Measurements from ENCODE around the gene SLCO3A1. TPM values are rescaled to one million over a fixed set of nuclear protein-coding genes. Genes with fewer than 3 reads are reported as not detected.

The SLCO3A1 gene
- total and polyA plus RNA-seq, 2 experiments from 2014 or later = 35.5 to 71.9 TPM

DNA sequence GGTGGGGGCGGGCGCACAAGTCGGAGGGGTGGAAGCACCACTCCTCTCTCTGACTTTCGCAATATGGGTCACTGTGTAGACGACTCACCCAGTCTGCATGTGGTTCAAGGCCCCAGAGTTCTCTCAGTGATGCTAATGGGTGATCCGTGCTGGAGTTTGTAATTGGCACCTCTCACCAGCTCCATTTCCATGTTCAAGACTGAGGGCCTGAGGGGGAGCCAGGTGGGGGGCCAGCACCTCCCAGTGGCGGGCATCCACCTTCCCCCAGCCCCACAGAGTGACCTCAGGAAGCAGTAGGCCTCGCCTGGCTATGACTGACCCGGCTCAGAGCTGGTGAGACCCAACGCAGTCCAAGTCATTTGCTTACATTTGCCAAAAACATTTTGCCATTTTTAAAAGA, 310.1 kb downstream of the SLCO3A1 start:
- H3K9me3 ChIP-seq (ENCODE audit: low read depth) = no peaks in the 10 kb centered on the region
- H3K4me1 ChIP-seq (ENCODE audit: low read depth) = peaks cover 30% of the 10 kb centered on the region
- no peaks in the 10 kb centered on the region for H3K36me3 ChIP-seq
- TF ChIP-seq, protein P1, sequence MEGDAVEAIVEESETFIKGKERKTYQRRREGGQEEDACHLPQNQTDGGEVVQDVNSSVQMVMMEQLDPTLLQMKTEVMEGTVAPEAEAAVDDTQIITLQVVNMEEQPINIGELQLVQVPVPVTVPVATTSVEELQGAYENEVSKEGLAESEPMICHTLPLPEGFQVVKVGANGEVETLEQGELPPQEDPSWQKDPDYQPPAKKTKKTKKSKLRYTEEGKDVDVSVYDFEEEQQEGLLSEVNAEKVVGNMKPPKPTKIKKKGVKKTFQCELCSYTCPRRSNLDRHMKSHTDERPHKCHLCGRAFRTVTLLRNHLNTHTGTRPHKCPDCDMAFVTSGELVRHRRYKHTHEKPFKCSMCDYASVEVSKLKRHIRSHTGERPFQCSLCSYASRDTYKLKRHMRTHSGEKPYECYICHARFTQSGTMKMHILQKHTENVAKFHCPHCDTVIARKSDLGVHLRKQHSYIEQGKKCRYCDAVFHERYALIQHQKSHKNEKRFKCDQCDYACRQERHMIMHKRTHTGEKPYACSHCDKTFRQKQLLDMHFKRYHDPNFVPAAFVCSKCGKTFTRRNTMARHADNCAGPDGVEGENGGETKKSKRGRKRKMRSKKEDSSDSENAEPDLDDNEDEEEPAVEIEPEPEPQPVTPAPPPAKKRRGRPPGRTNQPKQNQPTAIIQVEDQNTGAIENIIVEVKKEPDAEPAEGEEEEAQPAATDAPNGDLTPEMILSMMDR (IDR thresholded peaks at IDR 0.05; ENCODE audit: low read depth, low read length) = no peak
- DNase-seq (ENCODE audit: low read depth in 1 of 2, low spot score in 1 of 2) = no peak
- H3K27ac ChIP-seq = no peak overlapping the region
- H3K27me3 ChIP-seq = no peaks in the 10 kb centered on the region
- H3K4me3 ChIP-seq = no peak overlapping the region

DNA sequence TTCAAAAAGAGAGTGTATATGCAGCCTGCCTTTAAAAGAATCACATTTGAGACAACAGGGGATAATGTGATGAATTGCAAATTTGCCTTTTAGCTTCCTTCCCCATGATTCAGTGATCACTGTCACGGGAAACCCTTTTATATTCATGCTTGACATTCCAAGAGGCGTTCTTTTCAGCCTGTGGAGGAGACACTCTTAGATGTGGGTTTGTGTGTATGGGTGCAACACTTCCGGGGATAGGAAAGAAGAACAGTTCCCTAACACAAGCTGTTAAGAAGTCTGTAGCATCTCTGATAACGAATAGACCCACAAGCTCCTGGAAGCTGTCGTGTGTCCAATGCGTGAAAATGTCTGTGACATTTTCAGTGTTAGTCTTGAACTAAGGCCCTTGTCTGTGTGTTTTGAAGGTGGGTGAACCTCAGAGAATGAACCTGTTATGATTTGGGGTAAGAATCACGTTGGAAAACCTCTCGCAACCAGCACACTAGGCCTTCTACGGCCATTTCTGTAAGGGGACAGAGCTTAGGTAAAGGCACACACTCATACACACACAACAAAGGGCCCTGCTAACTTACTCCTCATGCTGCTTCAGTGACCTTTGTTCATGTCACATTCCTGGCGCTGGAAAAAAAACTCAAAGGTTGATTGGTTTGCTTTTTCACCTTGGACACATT, 311.0 kb downstream of the SLCO3A1 start:
- Histone ChIP-seq H3K27me3 (no peaks in the 10 kb centered on the region), H3K4me3 (no peak overlapping the region), H3K36me3 (no peaks in the 10 kb centered on the region), H3K4me1 (ENCODE audit: low read depth) (peaks cover 30% of the 10 kb centered on the region), H3K27ac (peak overlapping the region; percentile 75), H3K9me3 (ENCODE audit: low read depth) (no peaks in the 10 kb centered on the region)
- TF ChIP-seq, protein P1 (IDR thresholded peaks at IDR 0.05; ENCODE audit: low read depth, low read length) = no peak
- peak in 1 of 2 donors; percentile 56 for DNase-seq (ENCODE audit: low read depth in 1 of 2, low spot score in 1 of 2)

DNA sequence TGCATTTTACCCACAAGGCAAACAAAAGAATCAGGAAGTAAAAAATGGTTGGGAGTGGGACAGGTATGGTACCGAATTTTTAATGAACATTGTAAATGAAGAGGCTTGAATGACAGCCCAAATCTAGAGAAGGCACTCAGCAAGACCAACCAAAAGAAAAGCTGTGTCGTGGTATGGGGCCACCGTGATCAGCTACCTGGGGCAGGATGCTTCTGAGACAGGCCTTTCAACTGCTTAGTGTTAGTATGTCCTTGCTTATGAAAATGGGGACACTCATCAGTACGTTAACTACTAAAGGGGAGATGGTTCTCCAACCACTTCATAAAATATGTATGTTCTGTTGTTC, 311.5 kb downstream of the SLCO3A1 start:
- H3K27ac ChIP-seq = peak overlapping the region; percentile 75
- no peak for DNase-seq (ENCODE audit: low read depth in 1 of 2, low spot score in 1 of 2)
- TF ChIP-seq, protein P1 (IDR thresholded peaks at IDR 0.05; ENCODE audit: low read depth, low read length) = no peak
- no peaks in the 10 kb centered on the region for H3K27me3 ChIP-seq
- H3K9me3 ChIP-seq (ENCODE audit: low read depth) = no peaks in the 10 kb centered on the region
- H3K4me1 ChIP-seq (ENCODE audit: low read depth) = peaks cover 30% of the 10 kb centered on the region
- H3K4me3 ChIP-seq = no peak overlapping the region
- H3K36me3 ChIP-seq = no peaks in the 10 kb centered on the region

DNA sequence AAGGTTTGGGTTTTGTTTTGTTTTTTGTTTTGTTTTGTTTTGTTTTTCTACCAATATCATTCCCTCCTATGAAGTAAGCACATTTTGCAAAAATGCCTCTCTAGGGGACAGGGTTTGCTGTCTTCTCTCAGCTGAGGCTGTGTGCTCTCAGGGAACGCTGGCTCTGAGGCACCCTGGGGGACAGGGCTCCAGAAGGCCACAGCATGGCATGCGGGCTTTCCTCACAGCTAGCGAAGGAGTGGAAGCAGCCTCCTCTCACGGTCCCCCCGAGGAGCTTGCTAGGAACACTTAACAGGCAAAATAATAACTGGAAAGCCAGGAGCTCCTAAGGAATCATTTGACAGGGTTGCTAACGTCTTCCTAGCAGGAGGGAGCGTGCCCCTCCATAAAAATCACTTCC, 312.5 kb downstream of the SLCO3A1 start:
- Histone ChIP-seq H3K4me1 (ENCODE audit: low read depth) (peaks cover 30% of the 10 kb centered on the region), H3K9me3 (ENCODE audit: low read depth) (no peaks in the 10 kb centered on the region), H3K27ac (peak overlapping the region; percentile 40), H3K4me3 (no peak overlapping the region), H3K36me3 (no peaks in the 10 kb centered on the region), H3K27me3 (no peaks in the 10 kb centered on the region)
- TF ChIP-seq, protein P1 (IDR thresholded peaks at IDR 0.05; ENCODE audit: low read depth, low read length) = no peak
- peak in 1 of 2 donors; percentile 25 for DNase-seq (ENCODE audit: low read depth in 1 of 2, low spot score in 1 of 2)

DNA sequence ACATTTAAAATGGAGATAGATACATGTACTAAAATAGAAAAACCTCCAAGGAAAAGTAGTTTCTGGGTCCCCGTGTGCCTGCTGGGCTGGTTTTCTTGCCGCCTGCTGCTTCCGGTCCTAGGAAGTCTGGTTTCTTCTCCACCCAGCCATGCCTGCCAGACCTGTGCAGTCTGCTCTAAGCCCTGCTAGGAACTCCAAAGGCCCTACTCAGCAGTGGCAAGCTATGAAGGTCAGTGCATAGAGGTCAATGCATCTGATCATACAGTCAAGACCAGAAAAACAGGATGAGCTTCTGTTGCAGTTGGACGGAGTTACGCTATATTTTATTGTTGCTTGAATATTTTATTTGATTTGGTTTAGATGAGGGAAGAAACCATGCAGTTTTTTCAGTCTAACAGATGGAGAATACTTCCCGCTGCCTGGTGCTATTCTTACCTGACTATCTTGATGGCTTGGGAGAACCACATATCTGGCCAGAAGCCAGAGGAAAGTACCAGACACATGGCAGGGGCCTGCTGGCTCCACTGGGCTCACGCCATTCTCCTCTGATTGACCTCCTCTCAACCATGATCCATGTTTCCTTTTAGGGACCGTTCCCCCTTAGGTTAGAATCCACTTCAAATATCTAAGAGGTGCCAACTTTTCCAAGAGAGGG, 313.4 kb downstream of the SLCO3A1 start:
- H3K9me3 ChIP-seq (ENCODE audit: low read depth) = no peaks in the 10 kb centered on the region
- no peaks in the 10 kb centered on the region for H3K27me3 ChIP-seq
- peak overlapping the region; percentile 40 for H3K27ac ChIP-seq
- no peaks in the 10 kb centered on the region for H3K36me3 ChIP-seq
- peaks cover 30% of the 10 kb centered on the region for H3K4me1 ChIP-seq (ENCODE audit: low read depth)
- TF ChIP-seq, protein P1 (IDR thresholded peaks at IDR 0.05; ENCODE audit: low read depth, low read length) = no peak
- peak in 1 of 2 donors; percentile 58 for DNase-seq (ENCODE audit: low read depth in 1 of 2, low spot score in 1 of 2)
- H3K4me3 ChIP-seq = no peak overlapping the region
